GM21526 (cell line): ENCODE results near the gene DNAJC12.
"Not testable (repeated sequence)": the region's sequence is repeated elsewhere in the genome, so short reads cannot be mapped to it uniquely, and the experiment has no call there.

Experiments used
- ATAC-seq: cut with Tn5 transposase; IDR thresholded peaks from one replicate; pipeline ENCODE4 v1.9.1; 2021; ENCODE audit warnings: moderate library complexity; ENCODE audit not compliant: unreplicated experiment, low FRiP score

The DNAJC12 gene

DNA sequence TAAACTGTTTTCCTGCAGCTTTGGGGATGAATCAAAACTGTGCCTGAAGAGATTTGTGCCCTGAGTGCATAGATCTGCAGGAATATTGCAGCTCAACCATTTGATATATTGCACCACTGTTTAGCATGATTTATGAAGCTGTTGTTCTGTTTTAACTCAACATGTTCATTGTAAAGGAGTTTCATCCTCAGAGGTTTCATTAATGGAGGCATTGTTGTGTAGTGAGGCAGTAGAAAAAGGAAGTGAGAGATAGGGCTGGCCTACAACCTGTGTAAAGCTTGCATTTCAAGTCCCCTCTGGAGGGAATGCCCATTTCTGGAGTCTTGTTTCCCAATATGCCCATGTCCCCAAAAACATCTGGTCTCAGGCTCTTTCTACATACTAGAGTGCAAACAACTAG is 67.5 kb downstream of the DNAJC12 start:
- ATAC-seq = peak; percentile 72

DNA sequence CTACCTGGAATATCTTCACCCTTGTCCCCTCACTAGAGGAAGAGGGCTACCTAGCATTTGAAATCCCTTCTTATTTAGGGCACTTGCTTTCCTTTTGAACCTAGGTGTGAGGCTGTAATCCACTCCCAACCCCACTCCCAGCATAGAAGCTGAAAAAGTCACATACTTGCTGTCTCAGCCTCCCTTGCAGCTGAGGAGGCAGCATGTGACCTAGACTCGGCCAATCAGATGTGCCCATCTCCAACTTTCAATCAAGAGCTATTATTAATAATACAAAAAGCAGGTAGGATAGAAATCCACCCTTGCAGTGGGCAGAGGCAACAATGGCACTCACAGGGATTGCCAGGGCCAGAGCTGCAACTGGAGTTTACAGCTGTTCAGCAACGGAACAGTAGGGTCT is 70.7 kb downstream of the DNAJC12 start:
- ATAC-seq = no peak

DNA sequence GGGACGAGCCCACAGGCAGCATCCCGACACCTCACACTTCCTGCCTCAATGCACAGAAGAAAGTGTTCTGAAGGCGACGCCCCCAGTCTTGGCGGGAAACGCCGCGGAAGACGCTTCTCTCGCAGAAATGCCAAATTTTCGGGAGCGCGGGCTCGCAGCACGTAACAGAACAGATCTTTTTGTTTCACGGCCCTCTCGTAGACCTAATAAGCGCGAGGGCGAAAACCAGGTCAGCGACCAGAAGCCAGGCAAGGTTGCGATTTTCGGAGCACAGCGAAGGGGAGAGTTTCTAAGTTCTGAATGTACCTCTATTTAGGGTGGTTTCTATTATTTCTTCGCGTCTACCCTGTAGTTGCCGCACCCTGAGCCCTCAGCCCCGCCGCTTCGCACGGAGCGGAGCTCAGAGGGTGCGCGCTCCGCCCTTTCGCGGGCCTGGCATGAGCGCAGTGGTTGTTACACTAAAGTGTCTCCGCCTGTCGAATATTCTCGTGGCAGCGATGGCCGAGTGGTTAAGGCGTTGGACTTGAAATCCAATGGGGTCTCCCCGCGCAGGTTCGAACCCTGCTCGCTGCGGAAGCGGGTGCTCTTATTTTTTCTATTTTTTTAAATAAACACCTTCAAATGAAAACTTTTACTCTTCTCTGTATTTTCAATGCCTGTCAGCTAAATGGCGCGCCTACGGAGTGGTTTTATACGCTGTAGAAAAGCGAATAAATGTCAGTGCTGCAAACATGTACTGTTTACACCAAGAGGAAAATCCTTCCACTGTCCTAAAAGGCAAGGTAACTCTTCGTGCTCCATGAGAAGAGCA is 73.8 kb downstream of the DNAJC12 start:
- ATAC-seq = peak; percentile 83

DNA sequence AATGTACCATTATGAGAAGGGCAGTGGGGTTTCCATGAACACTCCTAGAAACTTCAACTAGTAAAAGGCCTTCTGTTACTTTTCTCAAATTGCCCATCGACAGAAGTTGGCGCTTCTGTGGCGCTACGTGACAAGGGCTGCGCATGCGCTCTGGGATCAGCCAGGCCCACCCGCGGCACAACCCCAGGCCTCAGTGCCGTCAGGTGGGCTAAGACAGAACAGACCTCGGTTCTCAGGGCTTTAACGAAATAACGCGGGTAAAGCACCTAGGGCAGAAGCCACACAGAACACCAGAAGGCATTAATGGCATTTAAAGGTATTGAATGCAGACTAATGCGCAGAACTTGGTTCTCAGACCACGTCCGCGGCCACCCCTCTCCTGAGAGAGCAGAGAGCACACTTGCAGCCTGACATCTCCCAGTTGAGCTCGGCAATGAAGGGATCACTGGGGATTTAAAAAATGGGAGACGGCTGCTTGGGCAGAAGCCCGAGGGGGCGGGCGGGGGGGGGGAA is 74.4 kb downstream of the DNAJC12 start:
- peak; percentile 11 for ATAC-seq

DNA sequence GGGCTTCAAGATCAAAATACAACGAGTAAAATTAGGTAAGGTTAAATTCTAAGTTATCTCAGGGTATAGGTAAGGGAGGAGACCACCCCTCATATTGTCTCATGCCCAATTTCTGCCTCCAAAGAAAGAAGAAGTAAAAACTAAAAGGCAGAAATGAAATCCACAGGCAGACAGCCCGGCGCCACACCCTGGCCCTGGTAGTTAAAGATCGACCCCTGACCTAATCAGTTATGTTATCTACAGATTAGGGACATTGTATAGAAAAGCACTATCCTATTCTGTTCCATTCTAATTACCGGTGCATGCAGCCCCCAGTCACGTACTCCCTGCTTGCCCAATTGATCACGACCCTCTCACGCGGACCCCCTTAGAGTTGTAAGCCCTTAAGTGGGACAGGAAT is 75.4 kb downstream of the DNAJC12 start:
- not testable (repeated sequence) for ATAC-seq

DNA sequence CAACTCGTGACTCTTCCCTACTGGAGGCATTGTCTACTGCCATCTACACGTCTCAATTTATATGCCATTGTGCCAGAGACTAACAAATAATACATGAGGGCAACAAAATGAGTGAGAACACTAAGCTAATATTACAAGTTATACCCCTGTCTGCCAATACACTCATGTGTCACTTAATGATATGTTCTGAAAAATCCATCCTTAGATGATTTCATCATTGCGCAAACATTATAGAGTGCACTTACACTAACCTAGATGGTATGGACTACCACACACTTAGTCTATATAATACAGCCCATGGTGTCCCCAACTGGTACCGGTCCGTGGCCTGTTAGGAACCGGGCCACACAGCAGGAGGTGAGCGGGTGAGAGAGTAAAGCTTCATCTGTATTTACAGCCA is 77.7 kb downstream of the DNAJC12 start:
- ATAC-seq = no peak
